GM23338 (cell line): ENCODE results near the gene CACNA2D3.
A peak's percentile ranks its signal among the peaks of the same experiment; 100 is the strongest.

ENCODE experiments used
- CREB1 ChIP-seq: fragments of 250-450 bp; sonication (Bioruptor Pico); IDR thresholded peaks from 2 replicates; pipeline ENCODE4 v1.5.0; 2020; ENCODE audit warnings: low read depth, mild to moderate bottlenecking, moderate library complexity
- EZH2 ChIP-seq: fragments of 200-600 bp; sonication (generic); IDR thresholded peaks from one replicate; pipeline ENCODE4 v1.8.0; 2017; ENCODE audit warnings: antibody characterized with exemption, mild to moderate bottlenecking, low read depth; ENCODE audit not compliant: unreplicated experiment
- EZH2phosphoT487 ChIP-seq: fragments of 200-600 bp; sonication (generic); IDR thresholded peaks from one replicate; pipeline ENCODE4 v1.8.1; 2018; ENCODE audit warnings: antibody characterized with exemption; ENCODE audit not compliant: unreplicated experiment
- POLR2AphosphoS5 ChIP-seq: IDR thresholded peaks from 2 replicates; pipeline ENCODE4 v1.6.1; 2016; ENCODE audit warnings: antibody characterized with exemption, low read depth
- REST ChIP-seq: IDR thresholded peaks from one replicate; pipeline ENCODE4 v1.6.1; 2018; ENCODE audit warnings: antibody characterized with exemption; ENCODE audit not compliant: unreplicated experiment
- TF ChIP-seq, protein P1 (sequence below), 2 experiments: fragments of 200-600 bp in 1 of 2; sonication (generic) in 1 of 2; conservative IDR thresholded peaks; 2 replicates each; pipeline versions ENCODE4 v1.5.1 to v1.6.1; 2016 to 2017; ENCODE audit warnings: antibody characterized with exemption in 2 of 2, low read depth in 2 of 2, mild to moderate bottlenecking in 2 of 2, moderate library complexity in 1 of 2

DNA sequence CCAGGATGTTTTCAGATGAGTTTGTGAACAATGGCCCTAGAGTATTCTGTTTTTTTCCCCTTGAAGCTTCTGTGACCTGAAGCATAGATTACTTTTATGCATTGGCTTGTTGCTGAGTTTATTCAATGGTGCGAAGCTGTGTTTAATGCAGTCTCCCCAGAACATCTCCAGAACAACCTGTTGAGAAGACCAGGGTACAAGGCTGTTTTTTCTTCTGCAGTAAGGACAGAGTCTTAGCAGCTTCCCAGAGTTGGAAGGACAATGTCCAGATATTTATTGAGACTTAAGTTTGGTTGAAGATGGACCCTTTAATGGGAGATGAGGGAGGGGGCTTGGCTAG lies 509.9 kb downstream of the CACNA2D3 start:
- TF ChIP-seq, protein P1, sequence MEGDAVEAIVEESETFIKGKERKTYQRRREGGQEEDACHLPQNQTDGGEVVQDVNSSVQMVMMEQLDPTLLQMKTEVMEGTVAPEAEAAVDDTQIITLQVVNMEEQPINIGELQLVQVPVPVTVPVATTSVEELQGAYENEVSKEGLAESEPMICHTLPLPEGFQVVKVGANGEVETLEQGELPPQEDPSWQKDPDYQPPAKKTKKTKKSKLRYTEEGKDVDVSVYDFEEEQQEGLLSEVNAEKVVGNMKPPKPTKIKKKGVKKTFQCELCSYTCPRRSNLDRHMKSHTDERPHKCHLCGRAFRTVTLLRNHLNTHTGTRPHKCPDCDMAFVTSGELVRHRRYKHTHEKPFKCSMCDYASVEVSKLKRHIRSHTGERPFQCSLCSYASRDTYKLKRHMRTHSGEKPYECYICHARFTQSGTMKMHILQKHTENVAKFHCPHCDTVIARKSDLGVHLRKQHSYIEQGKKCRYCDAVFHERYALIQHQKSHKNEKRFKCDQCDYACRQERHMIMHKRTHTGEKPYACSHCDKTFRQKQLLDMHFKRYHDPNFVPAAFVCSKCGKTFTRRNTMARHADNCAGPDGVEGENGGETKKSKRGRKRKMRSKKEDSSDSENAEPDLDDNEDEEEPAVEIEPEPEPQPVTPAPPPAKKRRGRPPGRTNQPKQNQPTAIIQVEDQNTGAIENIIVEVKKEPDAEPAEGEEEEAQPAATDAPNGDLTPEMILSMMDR (conservative IDR thresholded peaks at IDR 0.05; ENCODE audit: low read depth in 2 of 2), result no peak
- TF ChIP-seq REST, result no peak
- no peak for TF ChIP-seq EZH2
- no peak for TF ChIP-seq CREB1
- TF ChIP-seq EZH2phosphoT487, result no peak
- peak; percentile 52; the same call in 1 of the 2 replicates for TF ChIP-seq POLR2AphosphoS5
